AG04449 (cell line): ENCODE results near the gene ZFP42.

Experiments used
- CTCF ChIA-PET: fragments of 350-600 bp; formaldehyde crosslinking; extraction: SDS; loops from one replicate; lab custom pipeline; 2021; ENCODE audit warnings: antibody characterized with exemption; lab: Yijun Ruan, JAX
- POLR2A ChIA-PET: fragments of 400-600, 350-600 bp; formaldehyde crosslinking; extraction: SDS; loops from one replicate; lab custom pipeline; 2020; ENCODE audit warnings: antibody characterized with exemption, inconsistent platforms; lab: Yijun Ruan, JAX
- DNase-seq: peaks from one replicate; pipeline ENCODE4 v3.0.0-alpha.2; 2010; ENCODE audit warnings: low read depth, low spot score
- H3K4me3 ChIP-seq: 2 replicates; pipeline ENCODE4 v1.5.1; 2011; ENCODE audit warnings: low read depth, mild to moderate bottlenecking, control low read depth, low read length
- TF ChIP-seq, protein P1 (sequence below): IDR thresholded peaks from one replicate; pipeline ENCODE4 v1.5.1; 2011; ENCODE audit warnings: mild to moderate bottlenecking, moderate library complexity, low read length, control low read depth, inconsistent platforms; ENCODE audit not compliant: insufficient read depth; ENCODE audit errors: missing control alignments

Gene ZFP42

DNA sequence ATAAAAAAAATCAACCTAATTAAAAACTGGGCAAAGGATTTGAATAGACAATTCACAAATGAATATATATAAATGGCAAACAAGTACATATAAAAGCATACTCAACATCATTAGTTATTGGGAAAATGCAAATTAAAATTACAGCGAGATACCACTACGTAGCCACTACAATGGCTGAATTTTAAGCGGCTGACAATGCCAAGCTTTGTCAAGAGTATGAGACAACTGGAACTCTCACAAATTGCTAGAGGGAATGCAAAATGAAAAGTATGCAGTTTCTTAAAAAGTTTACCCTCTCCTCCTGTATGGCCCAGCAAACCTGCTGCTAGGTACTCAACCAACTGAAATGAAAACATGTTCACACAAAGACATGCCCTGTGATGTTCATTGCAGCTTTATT lies 34.8 kb downstream of the ZFP42 start:
- TF ChIP-seq, protein P1, sequence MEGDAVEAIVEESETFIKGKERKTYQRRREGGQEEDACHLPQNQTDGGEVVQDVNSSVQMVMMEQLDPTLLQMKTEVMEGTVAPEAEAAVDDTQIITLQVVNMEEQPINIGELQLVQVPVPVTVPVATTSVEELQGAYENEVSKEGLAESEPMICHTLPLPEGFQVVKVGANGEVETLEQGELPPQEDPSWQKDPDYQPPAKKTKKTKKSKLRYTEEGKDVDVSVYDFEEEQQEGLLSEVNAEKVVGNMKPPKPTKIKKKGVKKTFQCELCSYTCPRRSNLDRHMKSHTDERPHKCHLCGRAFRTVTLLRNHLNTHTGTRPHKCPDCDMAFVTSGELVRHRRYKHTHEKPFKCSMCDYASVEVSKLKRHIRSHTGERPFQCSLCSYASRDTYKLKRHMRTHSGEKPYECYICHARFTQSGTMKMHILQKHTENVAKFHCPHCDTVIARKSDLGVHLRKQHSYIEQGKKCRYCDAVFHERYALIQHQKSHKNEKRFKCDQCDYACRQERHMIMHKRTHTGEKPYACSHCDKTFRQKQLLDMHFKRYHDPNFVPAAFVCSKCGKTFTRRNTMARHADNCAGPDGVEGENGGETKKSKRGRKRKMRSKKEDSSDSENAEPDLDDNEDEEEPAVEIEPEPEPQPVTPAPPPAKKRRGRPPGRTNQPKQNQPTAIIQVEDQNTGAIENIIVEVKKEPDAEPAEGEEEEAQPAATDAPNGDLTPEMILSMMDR = no peak
- ChIA-PET POLR2A (no interaction called here), CTCF (no interaction called here)
- H3K4me3 ChIP-seq = no peak overlapping the region
- DNase-seq = no peak

DNA sequence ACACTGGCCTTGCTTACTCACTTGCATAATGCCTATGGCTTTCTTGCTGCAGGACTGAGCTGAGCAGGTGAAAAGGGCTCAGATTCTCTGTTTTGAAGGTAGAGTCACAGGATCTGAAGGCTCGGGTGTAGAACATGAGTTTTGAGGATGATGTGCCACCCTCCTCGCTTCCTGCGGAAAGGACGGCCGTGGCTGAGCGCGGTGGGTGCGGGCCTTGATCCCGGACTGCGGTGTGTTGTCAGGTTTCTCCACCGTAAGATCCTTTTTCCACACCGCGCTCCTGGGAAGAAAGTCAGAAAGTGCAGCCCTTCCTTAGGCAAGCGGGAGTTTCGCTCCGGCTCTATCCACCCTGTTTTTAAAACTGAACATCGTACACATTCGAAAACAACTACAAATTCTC lies 36.2 kb downstream of the ZFP42 start:
- TF ChIP-seq, protein P1 = no peak
- POLR2A ChIA-PET = no interaction called here
- CTCF ChIA-PET = no interaction called here
- DNase-seq = no peak
- no peak overlapping the region for H3K4me3 ChIP-seq

DNA sequence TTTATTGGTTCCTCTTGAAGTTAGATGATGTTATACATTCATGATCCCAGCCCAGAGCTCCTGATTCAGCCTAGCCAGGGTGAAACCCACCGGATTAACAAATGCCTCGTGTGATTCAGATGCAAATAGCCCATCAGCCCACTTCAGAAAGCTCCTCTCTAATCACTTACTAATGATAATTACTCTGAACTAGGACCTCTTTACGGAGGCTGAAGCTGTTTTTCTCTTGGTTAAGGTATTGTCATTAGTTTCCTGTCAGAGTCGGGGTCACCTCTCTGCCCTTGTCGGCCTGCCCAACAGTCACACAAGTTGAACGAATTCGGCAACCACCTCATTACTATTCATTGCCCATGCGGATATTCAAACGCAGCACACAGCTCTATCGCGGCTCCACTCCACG lies 36.6 kb downstream of the ZFP42 start:
- ChIA-PET CTCF (no interaction called here), POLR2A (no interaction called here)
- no peak for DNase-seq
- H3K4me3 ChIP-seq = no peak overlapping the region
- TF ChIP-seq, protein P1 = no peak

DNA sequence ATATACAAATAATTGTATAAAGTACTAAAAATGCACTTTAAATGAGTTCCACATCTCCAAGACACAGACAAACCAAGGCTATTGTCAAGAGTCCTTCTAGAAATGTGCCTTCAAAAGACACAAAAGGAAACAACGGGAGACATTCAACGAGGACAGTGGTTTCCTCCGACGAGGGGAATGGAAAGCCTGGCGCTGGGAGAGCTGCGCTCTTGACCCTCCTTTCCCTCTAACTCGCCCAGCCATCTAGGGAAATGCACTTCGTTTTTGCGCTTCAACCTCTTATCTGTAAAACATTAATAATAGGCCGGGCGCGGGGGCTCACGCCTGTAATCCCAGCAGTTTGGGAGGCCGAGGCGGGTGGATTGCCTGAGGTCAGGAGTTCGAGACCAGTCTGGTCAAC lies 37.0 kb downstream of the ZFP42 start:
- TF ChIP-seq, protein P1 = no peak
- DNase-seq = no peak
- ChIA-PET CTCF (no interaction called here), POLR2A (no interaction called here)
- no peak overlapping the region for H3K4me3 ChIP-seq

DNA sequence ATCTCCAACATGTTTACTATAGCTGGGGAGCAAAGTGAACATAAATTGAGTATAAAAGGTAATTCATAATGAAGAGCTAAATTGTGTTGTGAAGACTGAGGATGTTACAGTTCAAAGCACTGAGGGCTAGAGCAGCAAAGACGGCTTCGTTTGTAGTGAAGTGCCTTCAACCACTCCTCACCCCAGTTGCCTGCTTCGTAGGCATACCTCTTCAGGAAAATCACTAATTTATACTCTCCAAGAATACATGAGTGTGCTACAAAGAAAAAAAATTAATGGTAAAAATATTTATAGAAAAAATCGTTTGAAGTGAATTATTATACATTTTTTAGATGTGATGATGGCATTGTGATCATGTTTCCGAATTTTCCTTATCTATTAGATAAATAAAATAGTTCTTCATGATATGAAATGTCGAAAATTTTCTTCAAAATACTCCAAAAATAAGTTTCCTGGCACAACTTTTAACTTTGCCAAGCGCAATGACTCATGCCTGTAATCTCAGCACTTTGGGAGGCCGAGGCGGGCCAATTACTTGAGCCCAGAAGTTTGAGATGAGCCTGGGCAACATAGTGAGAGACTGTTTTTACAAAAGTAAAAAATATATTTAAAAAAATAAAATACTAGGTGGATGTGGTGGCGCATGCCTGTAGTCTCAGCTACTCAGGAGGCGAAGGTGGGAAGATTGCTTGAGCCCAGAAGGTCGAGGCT lies 41.6 kb downstream of the ZFP42 start:
- ChIA-PET CTCF (no interaction called here), POLR2A (no interaction called here)
- no peak for DNase-seq
- no peak overlapping the region for H3K4me3 ChIP-seq
- TF ChIP-seq, protein P1 = no peak

DNA sequence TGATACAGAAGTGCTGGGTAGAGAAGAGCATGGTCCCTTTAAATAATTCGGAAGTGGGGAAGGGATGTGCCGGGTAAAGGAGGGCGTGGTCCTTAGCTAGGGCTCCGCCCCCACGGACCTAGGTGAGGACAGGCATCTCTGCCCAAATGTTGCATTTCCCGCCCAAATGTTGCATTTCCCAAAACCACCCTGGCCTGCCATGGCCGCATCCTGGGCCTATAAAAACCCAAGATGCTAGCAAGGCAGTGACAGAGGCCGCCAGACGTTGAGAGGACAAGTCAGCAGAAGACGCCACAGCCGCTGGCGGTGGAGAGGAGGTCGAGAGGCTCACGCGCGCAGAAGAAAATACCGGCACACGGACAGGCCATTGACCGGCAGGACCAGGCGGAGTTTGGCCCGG lies 46.1 kb downstream of the ZFP42 start:
- DNase-seq = no peak
- ChIA-PET CTCF (no interaction called here), POLR2A (no interaction called here)
- no peak overlapping the region for H3K4me3 ChIP-seq
- TF ChIP-seq, protein P1 = no peak
